Naive thymus-derived CD4-positive, alpha-beta T cell (primary cell): ENCODE data around the gene SINHCAF. TPM values are rescaled to one million over a fixed set of nuclear protein-coding genes. Genes with fewer than 3 reads are reported as not detected.
"Not testable (repeated sequence)": the region's sequence is repeated elsewhere in the genome, so short reads cannot be mapped to it uniquely, and the experiment has no call there.

ENCODE experiments used
- ATAC-seq: fragments of 150-1000 bp; cut with Tn5 transposase; 2 replicates; pipeline ENCODE4 v1.10.0; 2021; ENCODE audit warnings: mild to moderate bottlenecking, moderate library complexity
- CTCF ChIA-PET: fragments of 350-600 bp; sonication (Branson Sonifier 250); formaldehyde crosslinking; loops from one replicate; lab custom pipeline; 2021; ENCODE audit warnings: antibody characterized with exemption; lab: Charles Lee
- POLR2A ChIA-PET: fragments of 350-600 bp; sonication (Branson Sonifier 250); formaldehyde crosslinking; loops from one replicate; lab custom pipeline; 2021; ENCODE audit warnings: antibody characterized with exemption, inconsistent platforms; lab: Charles Lee
- DNase-seq, 9 donors: peaks; one replicate each; pipeline versions ENCODE4 v3.0.0 to v3.0.0-alpha.2; 2020 to 2022; ENCODE audit warnings: mixed read lengths in 1 of 9
- H3K27ac ChIP-seq: one replicate; pipeline ENCODE4 v1.7.0; 2013; ENCODE audit warnings: mild to moderate bottlenecking, low read depth, low read length, moderate library complexity
- H3K27me3 ChIP-seq, 2 donors: one replicate each; pipeline ENCODE4 v1.7.0; 2013; ENCODE audit warnings: low read length in 2 of 2, mild to moderate bottlenecking in 2 of 2, moderate library complexity in 2 of 2; ENCODE audit not compliant: control insufficient read depth in 2 of 2, insufficient read depth in 2 of 2
- H3K36me3 ChIP-seq, 3 experiments: 1 replicate in 2 of 3; 2 replicates in 1 of 3; pipeline ENCODE4 v1.7.0; 2013; ENCODE audit warnings: low read length in 3 of 3, mild to moderate bottlenecking in 3 of 3, moderate library complexity in 1 of 3; ENCODE audit not compliant: insufficient read depth in 3 of 3, control insufficient read depth in 2 of 3
- H3K4me1 ChIP-seq, 2 donors: one replicate each; pipeline ENCODE4 v1.7.0; 2013; ENCODE audit warnings: low read length in 2 of 2, mild to moderate bottlenecking in 2 of 2, moderate library complexity in 1 of 2; ENCODE audit not compliant: control insufficient read depth in 2 of 2, insufficient read depth in 2 of 2
- H3K4me3 ChIP-seq: 2 replicates; pipeline ENCODE4 v1.7.0; 2013; ENCODE audit warnings: mild to moderate bottlenecking, low read length
- H3K9me3 ChIP-seq, 3 experiments: 1 replicate in 2 of 3; 2 replicates in 1 of 3; pipeline ENCODE4 v1.7.0; 2013; ENCODE audit warnings: low read length in 3 of 3; ENCODE audit not compliant: control insufficient read depth in 2 of 3
- H3K27ac Mint-ChIP-seq, 9 donors: one replicate each; pipeline ENCODE4 v1.8.0; 2020 to 2022; ENCODE audit warnings: mixed read lengths in 9 of 9, mild to moderate bottlenecking in 8 of 9, moderate library complexity in 5 of 9, inconsistent platforms in 2 of 9
- H3K27me3 Mint-ChIP-seq, 5 donors: one replicate each; pipeline ENCODE4 v1.8.0; 2021 to 2022; ENCODE audit warnings: mixed read lengths in 5 of 5, mild to moderate bottlenecking in 1 of 5
- H3K36me3 Mint-ChIP-seq, 5 donors: one replicate each; pipeline ENCODE4 v1.8.0; 2020 to 2022; ENCODE audit warnings: mixed read lengths in 5 of 5, mild to moderate bottlenecking in 3 of 5, inconsistent platforms in 1 of 5
- H3K4me1 Mint-ChIP-seq, 7 donors: one replicate each; pipeline ENCODE4 v1.8.0; 2020 to 2022; ENCODE audit warnings: mixed read lengths in 7 of 7, mild to moderate bottlenecking in 3 of 7, inconsistent platforms in 1 of 7
- H3K4me3 Mint-ChIP-seq, 10 donors: one replicate each; pipeline ENCODE4 v1.8.0; 2020 to 2022; ENCODE audit warnings: mild to moderate bottlenecking in 10 of 10, mixed read lengths in 10 of 10, moderate library complexity in 6 of 10, inconsistent platforms in 2 of 10
- H3K9me3 Mint-ChIP-seq, 11 donors: one replicate each; pipeline ENCODE4 v1.8.0; 2020 to 2022; ENCODE audit warnings: mixed read lengths in 11 of 11, mild to moderate bottlenecking in 4 of 11, inconsistent platforms in 1 of 11, moderate library complexity in 1 of 11
- intact Hi-C, 2 donors: fragments of 100-400 bp; cut with micrococcal nuclease; formaldehyde crosslinking; loops; one replicate each; pipeline ENCODE4 v1.15.1; 2023
- polyA plus RNA-seq, 2 donors: library from polyadenylated mRNA; unstranded; fragments of 300-500 nt; fragmentation: Illumina TruSeq; gene quantifications; one replicate each; pipeline ENCODE4 v1.2.3, GENCODE V29; 2021
- total RNA-seq, 6 experiments: library from RNA in 5 of 6; stranded (reverse) in 5 of 6; gene quantifications; 1 replicate in 5 of 6; 2 replicates in 1 of 6; pipeline ENCODE4 v1.2.3 and lab custom pipeline; 2021 to 2026

The SINHCAF gene
- total and polyA plus RNA-seq, 7 experiments from 2014 or later = 47.9 to 114 (median 90.8) TPM

DNA sequence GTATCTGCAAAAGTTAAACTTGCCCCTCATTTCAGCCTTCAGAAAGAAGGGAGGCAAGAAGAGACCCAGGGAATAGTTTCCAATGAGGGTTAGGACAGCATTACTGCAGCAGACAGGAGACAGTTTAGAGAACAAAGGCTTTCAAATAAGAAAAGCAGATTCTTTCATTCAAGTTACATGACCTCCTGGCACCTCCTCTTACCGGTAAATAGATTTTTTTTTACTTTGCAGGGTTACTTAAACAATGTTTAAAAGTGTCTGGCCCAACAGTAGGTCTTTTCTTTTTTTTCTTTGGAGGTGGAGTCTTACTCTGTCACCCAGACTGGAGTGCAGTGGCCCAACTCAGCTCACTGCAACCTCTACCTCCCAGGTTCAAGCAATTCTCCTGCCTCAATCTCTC is 47.1 kb downstream of the SINHCAF start:
- intact Hi-C loops = no loop called here

GRCh38 chr12:31278424-31278823 is 47.5 kb downstream of the SINHCAF start:
- Histone ChIP-seq H3K4me3 (no peak overlapping the region), H3K27ac (no peak overlapping the region), H3K4me1 (no peaks in the 10 kb centered on the region), H3K9me3 (no peaks in the 10 kb centered on the region), H3K27me3 (no peaks in the 10 kb centered on the region), H3K36me3 (peaks cover 0 to 25% (median 0%) of the 10 kb centered on the region in 3 experiments)
- peak overlapping the region in 6 of 9 donors; percentile 4 to 69 (median 25) for H3K27ac Mint-ChIP-seq
- CTCF ChIA-PET = interaction anchor here (0.6 kb wide), 1 partner anchor 10 kb away, joined by 3 read pairs; no protein-coding TSS in a partner anchor
- H3K27me3 Mint-ChIP-seq = no peaks in the 10 kb centered on the region
- no peaks in the 10 kb centered on the region for H3K9me3 Mint-ChIP-seq
- peaks cover 0 to 38% (median 20%) of the 10 kb centered on the region in 5 donors for H3K36me3 Mint-ChIP-seq
- ATAC-seq (no peak), DNase-seq (no peak)
- no peak overlapping the region for H3K4me3 Mint-ChIP-seq
- peaks cover 0 to 3% (median 0%) of the 10 kb centered on the region in 7 donors for H3K4me1 Mint-ChIP-seq
- intact Hi-C loops = no loop called here
- POLR2A ChIA-PET = no interaction called here

More for the DNA sequence above, 47.1 kb downstream of the SINHCAF start:
- no peak for ATAC-seq
- Mint-ChIP-seq H3K36me3 (peaks cover 0 to 42% (median 22%) of the 10 kb centered on the region in 5 donors), H3K27ac (peak overlapping the region in 3 of 9 donors; percentile 9 to 69 (median 38)), H3K27me3 (no peaks in the 10 kb centered on the region), H3K4me3 (no peak overlapping the region), H3K4me1 (peaks cover 0 to 3% (median 0%) of the 10 kb centered on the region in 7 donors), H3K9me3 (no peaks in the 10 kb centered on the region)
- Histone ChIP-seq H3K4me3 (no peak overlapping the region), H3K36me3 (peaks cover 0 to 29% (median 0%) of the 10 kb centered on the region in 3 experiments), H3K27me3 (no peaks in the 10 kb centered on the region), H3K4me1 (no peaks in the 10 kb centered on the region), H3K9me3 (no peaks in the 10 kb centered on the region), H3K27ac (no peak overlapping the region)
- POLR2A ChIA-PET = no interaction called here
- no peak for DNase-seq
- CTCF ChIA-PET = interaction anchor here (0.6 kb wide), 1 partner anchor 10 kb away, joined by 3 read pairs; no protein-coding TSS in a partner anchor

GRCh38 chr12:31277081-31277480 is 48.9 kb downstream of the SINHCAF start:
- no peaks in the 10 kb centered on the region for H3K9me3 Mint-ChIP-seq
- H3K27ac Mint-ChIP-seq = peak overlapping the region in 3 of 9 donors; percentile 18 to 77 (median 58)
- ChIA-PET CTCF (no interaction called here), POLR2A (no interaction called here)
- ATAC-seq = no peak
- Histone ChIP-seq H3K27me3 (no peaks in the 10 kb centered on the region), H3K9me3 (no peaks in the 10 kb centered on the region), H3K4me3 (no peak overlapping the region), H3K4me1 (no peaks in the 10 kb centered on the region), H3K36me3 (peaks cover 0 to 16% (median 0%) of the 10 kb centered on the region in 3 experiments), H3K27ac (no peak overlapping the region)
- H3K36me3 Mint-ChIP-seq = peaks cover 0 to 30% (median 19%) of the 10 kb centered on the region in 5 donors
- intact Hi-C loops = no loop called here
- no peak for DNase-seq
- no peak overlapping the region for H3K4me3 Mint-ChIP-seq
- no peaks in the 10 kb centered on the region for H3K27me3 Mint-ChIP-seq
- peaks cover 0 to 3% (median 0%) of the 10 kb centered on the region in 7 donors for H3K4me1 Mint-ChIP-seq

DNA sequence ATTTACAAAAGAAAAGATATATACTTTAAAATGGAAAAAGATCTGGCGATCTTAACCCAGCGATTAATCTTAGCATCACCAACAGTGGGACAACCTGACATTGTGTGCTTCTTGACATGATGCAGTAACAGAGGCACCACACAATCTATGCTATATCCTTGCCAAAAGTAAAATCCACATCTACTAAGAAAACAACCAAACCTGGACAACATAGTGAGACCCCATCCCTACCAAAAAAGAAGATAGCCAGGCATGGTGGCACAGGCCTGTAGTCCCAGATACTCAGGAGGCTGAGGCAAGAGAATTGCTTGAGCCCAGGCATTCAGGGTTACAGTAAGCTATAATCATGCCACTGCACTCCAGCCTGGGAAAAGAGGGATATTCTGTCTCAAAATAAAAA is 50.5 kb downstream of the SINHCAF start:
- POLR2A ChIA-PET = no interaction called here
- ATAC-seq = no peak
- no peak overlapping the region for H3K4me3 Mint-ChIP-seq
- peaks cover 0 to 16% (median 0%) of the 10 kb centered on the region in 3 experiments for H3K36me3 ChIP-seq
- intact Hi-C loops = no loop called here
- no peaks in the 10 kb centered on the region for H3K9me3 ChIP-seq
- no peak overlapping the region for H3K27ac ChIP-seq
- peaks cover 0 to 26% (median 18%) of the 10 kb centered on the region in 5 donors for H3K36me3 Mint-ChIP-seq
- CTCF ChIA-PET = interaction anchor here (0.6 to 1.2 kb wide), 2 partner anchors 14 to 82 kb away, joined by 3 to 5 read pairs; no protein-coding TSS in a partner anchor
- no peaks in the 10 kb centered on the region for H3K27me3 Mint-ChIP-seq
- H3K4me3 ChIP-seq = no peak overlapping the region
- H3K27ac Mint-ChIP-seq = peak overlapping the region in 3 of 9 donors; percentile 25 to 88 (median 65)
- no peak for DNase-seq
- no peaks in the 10 kb centered on the region for H3K4me1 ChIP-seq
- no peaks in the 10 kb centered on the region for H3K27me3 ChIP-seq
- H3K9me3 Mint-ChIP-seq = no peaks in the 10 kb centered on the region
- peaks cover 0 to 7% (median 0%) of the 10 kb centered on the region in 7 donors for H3K4me1 Mint-ChIP-seq

- CTCF ChIA-PET = interaction anchor here (0.6 to 1.2 kb wide), 3 partner anchors 12 to 82 kb away, joined by 3 to 5 read pairs (median 3); no protein-coding TSS in a partner anchor
- no peak for ATAC-seq
- H3K27me3 Mint-ChIP-seq = no peaks in the 10 kb centered on the region
- intact Hi-C loops = loop anchor here (5.0 kb wide), 2 partner anchors 48 to 88 kb away; no protein-coding TSS in a partner anchor
- Histone ChIP-seq H3K36me3 (peaks cover 0 to 12% (median 0%) of the 10 kb centered on the region in 3 experiments), H3K4me1 (no peaks in the 10 kb centered on the region), H3K27me3 (no peaks in the 10 kb centered on the region), H3K4me3 (no peak overlapping the region), H3K9me3 (no peaks in the 10 kb centered on the region), H3K27ac (no peak overlapping the region)
- peak overlapping the region in 5 of 9 donors; percentile 25 to 88 (median 51) for H3K27ac Mint-ChIP-seq
- H3K36me3 Mint-ChIP-seq = peaks cover 0 to 32% (median 21%) of the 10 kb centered on the region in 5 donors
- no peaks in the 10 kb centered on the region for H3K9me3 Mint-ChIP-seq
- no peak overlapping the region for H3K4me3 Mint-ChIP-seq
- POLR2A ChIA-PET = no interaction called here
- peaks cover 0 to 7% (median 0%) of the 10 kb centered on the region in 7 donors for H3K4me1 Mint-ChIP-seq
- DNase-seq = no peak
Observed at GRCh38 chr12:31274520-31275300, 51.2 kb downstream of the SINHCAF start.

- H3K4me1 Mint-ChIP-seq, H3K27me3 ChIP-seq, H3K4me1 ChIP-seq, CTCF ChIA-PET, H3K4me3 Mint-ChIP-seq, H3K9me3 Mint-ChIP-seq, H3K4me3 ChIP-seq, H3K9me3 ChIP-seq, DNase-seq, H3K27ac ChIP-seq, H3K27me3 Mint-ChIP-seq, ATAC-seq, POLR2A ChIA-PET, H3K27ac Mint-ChIP-seq: not testable (repeated sequence)
- H3K36me3 ChIP-seq = peaks cover 0 to 12% (median 0%) of the 10 kb centered on the region in 3 experiments
- intact Hi-C loops = loop anchor here (2.0 to 5.0 kb wide), 4 partner anchors 49 to 157 kb away; partner anchors contain the start of gene SINHCAF (in 1 of the 2)
- peaks cover 0 to 32% (median 23%) of the 10 kb centered on the region in 5 donors for H3K36me3 Mint-ChIP-seq
Observed at GRCh38 chr12:31273794-31274193, 52.2 kb downstream of the SINHCAF start.
